CD4-positive, alpha-beta T cell (primary cell): ENCODE measurements around the gene IL12A. TPM values are rescaled to one million over a fixed set of nuclear protein-coding genes. Genes with fewer than 3 reads are reported as not detected.

ENCODE experiments used
- ATAC-seq: fragments of 200-7000 bp; cut with Tn5 transposase; one replicate; pipeline ENCODE4 v1.10.0; 2022; ENCODE audit warnings: mild to moderate bottlenecking; ENCODE audit not compliant: poor library complexity
- CTCF ChIA-PET: fragments of 350-600 bp; sonication (Branson Sonifier 250); formaldehyde crosslinking; loops from one replicate; lab custom pipeline; 2021; ENCODE audit warnings: antibody characterized with exemption, inconsistent platforms; lab: Charles Lee
- POLR2A ChIA-PET: fragments of 350-600 bp; sonication (Branson Sonifier 250); formaldehyde crosslinking; loops from one replicate; lab custom pipeline; 2021; ENCODE audit warnings: antibody characterized with exemption, inconsistent platforms; lab: Charles Lee
- DNase-seq, 14 experiments: peaks; one replicate each; pipeline ENCODE4 v3.0.0-alpha.2; 2013 to 2020; ENCODE audit warnings: mixed read lengths in 2 of 14
- H3K27ac ChIP-seq, 2 donors: one replicate each; pipeline versions ENCODE4 v1.5.1 to v1.7.0; 2013; ENCODE audit warnings: low read length in 2 of 2, low read depth in 1 of 2, mild to moderate bottlenecking in 1 of 2
- H3K27me3 ChIP-seq, 2 experiments: 1 replicate in 1 of 2; 2 replicates in 1 of 2; pipeline versions ENCODE4 v1.6.1 to v1.7.0; 2013; ENCODE audit warnings: low read length in 2 of 2, control low read depth in 1 of 2, mild to moderate bottlenecking in 1 of 2, moderate library complexity in 1 of 2; ENCODE audit not compliant: insufficient read depth in 2 of 2, control insufficient read depth in 1 of 2
- H3K36me3 ChIP-seq: one replicate; pipeline ENCODE4 v1.6.1; 2013; ENCODE audit warnings: low read length, control low read depth; ENCODE audit not compliant: insufficient read depth
- H3K4me1 ChIP-seq: one replicate; pipeline ENCODE4 v1.6.1; 2013; ENCODE audit warnings: low read length, control low read depth; ENCODE audit not compliant: insufficient read depth
- H3K4me3 ChIP-seq: one replicate; pipeline ENCODE4 v1.5.1; 2013; ENCODE audit warnings: mild to moderate bottlenecking, low read length, moderate library complexity
- H3K9me3 ChIP-seq, 2 experiments: 1 replicate in 1 of 2; 2 replicates in 1 of 2; pipeline versions ENCODE4 v1.6.1 to v1.7.0; 2013; ENCODE audit warnings: low read length in 2 of 2, mild to moderate bottlenecking in 2 of 2, control low read depth in 1 of 2, moderate library complexity in 1 of 2; ENCODE audit not compliant: control insufficient read depth in 1 of 2, insufficient read depth in 1 of 2
- H3K27ac Mint-ChIP-seq: one replicate; pipeline ENCODE4 v1.8.0; 2020; ENCODE audit warnings: mixed read lengths
- H3K27me3 Mint-ChIP-seq: one replicate; pipeline ENCODE4 v1.8.0; 2021; ENCODE audit warnings: mixed read lengths
- H3K36me3 Mint-ChIP-seq: one replicate; pipeline ENCODE4 v1.8.0; 2021; ENCODE audit warnings: low read depth, mixed read lengths
- H3K4me1 Mint-ChIP-seq: one replicate; pipeline ENCODE4 v1.8.0; 2021; ENCODE audit warnings: low read depth, mixed read lengths
- H3K4me3 Mint-ChIP-seq: one replicate; pipeline ENCODE4 v1.8.0; 2020; ENCODE audit warnings: mild to moderate bottlenecking, mixed read lengths
- H3K9me3 Mint-ChIP-seq: one replicate; pipeline ENCODE4 v1.8.0; 2020; ENCODE audit warnings: mixed read lengths
- intact Hi-C, 2 experiments: fragments of 100-400 bp; cut with DNase I in 1 of 2; cut with micrococcal nuclease in 1 of 2; formaldehyde crosslinking; loops; one replicate each; pipeline versions ENCODE4 v1.15.1 to v1.9.0; 2023 to 2025; cut with DNase I, micrococcal nuclease
- total RNA-seq, 174 experiments: library from RNA in 2 of 174; stranded (reverse) in 2 of 174; gene quantifications; one replicate each; pipeline ENCODE4 v1.2.3 and lab custom pipeline; 2021 to 2026
- TF ChIP-seq, protein P1 (sequence below): fragments of 200-600 bp; IDR thresholded peaks from one replicate; pipeline ENCODE4 v1.8.0; 2022; ENCODE audit warnings: antibody characterized with exemption, mild to moderate bottlenecking

Gene IL12A
- total RNA-seq, 2 experiments from 2014 or later: 0.93 to 1.0 TPM

GRCh38 chr3:159995091-159995490 lies 6.5 kb downstream of the IL12A start:
- no peak overlapping the region for H3K4me3 ChIP-seq
- H3K36me3 Mint-ChIP-seq: no peaks in the 10 kb centered on the region
- ChIA-PET POLR2A (no interaction called here), CTCF (no interaction called here)
- H3K27me3 Mint-ChIP-seq: no peaks in the 10 kb centered on the region
- H3K9me3 ChIP-seq: no peaks in the 10 kb centered on the region
- TF ChIP-seq, protein P1, sequence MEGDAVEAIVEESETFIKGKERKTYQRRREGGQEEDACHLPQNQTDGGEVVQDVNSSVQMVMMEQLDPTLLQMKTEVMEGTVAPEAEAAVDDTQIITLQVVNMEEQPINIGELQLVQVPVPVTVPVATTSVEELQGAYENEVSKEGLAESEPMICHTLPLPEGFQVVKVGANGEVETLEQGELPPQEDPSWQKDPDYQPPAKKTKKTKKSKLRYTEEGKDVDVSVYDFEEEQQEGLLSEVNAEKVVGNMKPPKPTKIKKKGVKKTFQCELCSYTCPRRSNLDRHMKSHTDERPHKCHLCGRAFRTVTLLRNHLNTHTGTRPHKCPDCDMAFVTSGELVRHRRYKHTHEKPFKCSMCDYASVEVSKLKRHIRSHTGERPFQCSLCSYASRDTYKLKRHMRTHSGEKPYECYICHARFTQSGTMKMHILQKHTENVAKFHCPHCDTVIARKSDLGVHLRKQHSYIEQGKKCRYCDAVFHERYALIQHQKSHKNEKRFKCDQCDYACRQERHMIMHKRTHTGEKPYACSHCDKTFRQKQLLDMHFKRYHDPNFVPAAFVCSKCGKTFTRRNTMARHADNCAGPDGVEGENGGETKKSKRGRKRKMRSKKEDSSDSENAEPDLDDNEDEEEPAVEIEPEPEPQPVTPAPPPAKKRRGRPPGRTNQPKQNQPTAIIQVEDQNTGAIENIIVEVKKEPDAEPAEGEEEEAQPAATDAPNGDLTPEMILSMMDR: no peak
- DNase-seq: no peak
- no peak for ATAC-seq
- no peaks in the 10 kb centered on the region for H3K4me1 Mint-ChIP-seq
- no peak overlapping the region for H3K4me3 Mint-ChIP-seq
- no peaks in the 10 kb centered on the region for H3K4me1 ChIP-seq
- no peaks in the 10 kb centered on the region for H3K9me3 Mint-ChIP-seq
- no peaks in the 10 kb centered on the region for H3K36me3 ChIP-seq
- no peak overlapping the region for H3K27ac ChIP-seq
- no peaks in the 10 kb centered on the region for H3K27me3 ChIP-seq
- intact Hi-C loops: no loop called here
- H3K27ac Mint-ChIP-seq: no peak overlapping the region

- Histone ChIP-seq H3K27ac (no peak overlapping the region), H3K4me1 (no peaks in the 10 kb centered on the region), H3K9me3 (no peaks in the 10 kb centered on the region), H3K36me3 (no peaks in the 10 kb centered on the region), H3K4me3 (no peak overlapping the region), H3K27me3 (no peaks in the 10 kb centered on the region)
- H3K27ac Mint-ChIP-seq: no peak overlapping the region
- ATAC-seq (no peak), DNase-seq (no peak)
- no peaks in the 10 kb centered on the region for H3K36me3 Mint-ChIP-seq
- no peak overlapping the region for H3K4me3 Mint-ChIP-seq
- TF ChIP-seq, protein P1: no peak
- H3K27me3 Mint-ChIP-seq: no peaks in the 10 kb centered on the region
- H3K4me1 Mint-ChIP-seq: no peaks in the 10 kb centered on the region
- no peaks in the 10 kb centered on the region for H3K9me3 Mint-ChIP-seq
- intact Hi-C loops: no loop called here
- ChIA-PET CTCF (no interaction called here), POLR2A (no interaction called here)
Measured at GRCh38 chr3:159996018-159996417, 7.4 kb downstream of the IL12A start.

GRCh38 chr3:159996959-159997358 lies 8.3 kb downstream of the IL12A start:
- Histone ChIP-seq H3K27ac (no peak overlapping the region), H3K27me3 (no peaks in the 10 kb centered on the region), H3K9me3 (no peaks in the 10 kb centered on the region), H3K4me1 (no peaks in the 10 kb centered on the region), H3K36me3 (no peaks in the 10 kb centered on the region), H3K4me3 (no peak overlapping the region)
- intact Hi-C loops: no loop called here
- no peaks in the 10 kb centered on the region for H3K9me3 Mint-ChIP-seq
- H3K4me3 Mint-ChIP-seq: no peak overlapping the region
- H3K27ac Mint-ChIP-seq: no peak overlapping the region
- ATAC-seq (no peak), DNase-seq (no peak)
- H3K36me3 Mint-ChIP-seq: no peaks in the 10 kb centered on the region
- no peaks in the 10 kb centered on the region for H3K4me1 Mint-ChIP-seq
- TF ChIP-seq, protein P1: no peak
- CTCF ChIA-PET: no interaction called here
- H3K27me3 Mint-ChIP-seq: no peaks in the 10 kb centered on the region
- POLR2A ChIA-PET: no interaction called here
